Activated CD8-positive, alpha-beta memory T cell treated with anti-CD3 and anti-CD28 coated beads for 1 hour (primary cell): Measurements from ENCODE around the gene SIAH3.
"Not testable (repeated sequence)": the region's sequence is repeated elsewhere in the genome, so short reads cannot be mapped to it uniquely, and the experiment has no call there.

Experiments used
- DNase-seq, 2 donors: peaks; one replicate each; pipeline ENCODE4 v3.0.0-alpha.2; 2020; ENCODE audit warnings: low read depth in 1 of 2; ENCODE audit errors: extremely low read depth in 1 of 2

Gene SIAH3

DNA sequence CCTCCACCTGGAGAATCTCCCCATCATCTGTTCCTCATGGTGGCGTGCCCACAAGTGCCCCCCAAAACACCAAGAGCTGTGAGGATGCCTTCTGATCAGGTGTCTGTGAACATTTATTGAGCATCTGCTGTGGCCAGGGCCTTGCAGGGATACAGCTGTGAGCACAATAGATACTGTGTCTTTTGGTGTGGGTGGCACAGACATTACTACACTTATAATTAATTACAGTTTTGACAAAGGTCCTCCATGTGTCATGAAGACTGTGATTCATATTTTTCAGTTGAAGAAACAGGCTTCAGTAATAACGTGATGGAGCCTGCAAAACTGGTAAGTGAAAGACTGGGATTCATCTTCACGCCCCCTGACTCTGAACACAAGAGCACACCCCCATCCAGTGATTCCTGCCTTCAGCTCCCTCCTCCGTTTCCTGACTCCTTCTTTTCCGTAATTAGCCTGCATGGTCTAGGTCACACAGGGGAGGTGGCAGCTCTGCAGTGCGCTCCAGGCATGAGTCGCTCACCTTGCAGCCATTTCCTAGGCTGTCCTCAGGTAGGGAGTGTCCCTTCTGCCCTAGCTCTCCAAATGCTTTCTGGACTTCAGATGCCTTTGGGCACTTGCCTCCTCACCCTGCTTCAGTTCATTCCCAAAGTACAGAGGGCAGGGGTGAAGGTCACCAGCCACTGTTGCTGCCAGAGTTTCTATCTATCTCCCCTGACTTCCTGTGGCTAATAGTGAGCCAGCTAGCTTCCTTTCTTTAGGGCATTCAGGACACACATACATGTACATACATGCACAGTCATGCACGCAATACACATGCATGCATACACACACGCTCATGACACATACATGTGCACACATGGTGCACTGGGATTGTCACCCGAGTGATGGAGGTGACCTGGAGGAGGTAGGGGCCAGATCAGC lies 66.5 kb downstream of the SIAH3 start:
- DNase-seq, result no peak

DNA sequence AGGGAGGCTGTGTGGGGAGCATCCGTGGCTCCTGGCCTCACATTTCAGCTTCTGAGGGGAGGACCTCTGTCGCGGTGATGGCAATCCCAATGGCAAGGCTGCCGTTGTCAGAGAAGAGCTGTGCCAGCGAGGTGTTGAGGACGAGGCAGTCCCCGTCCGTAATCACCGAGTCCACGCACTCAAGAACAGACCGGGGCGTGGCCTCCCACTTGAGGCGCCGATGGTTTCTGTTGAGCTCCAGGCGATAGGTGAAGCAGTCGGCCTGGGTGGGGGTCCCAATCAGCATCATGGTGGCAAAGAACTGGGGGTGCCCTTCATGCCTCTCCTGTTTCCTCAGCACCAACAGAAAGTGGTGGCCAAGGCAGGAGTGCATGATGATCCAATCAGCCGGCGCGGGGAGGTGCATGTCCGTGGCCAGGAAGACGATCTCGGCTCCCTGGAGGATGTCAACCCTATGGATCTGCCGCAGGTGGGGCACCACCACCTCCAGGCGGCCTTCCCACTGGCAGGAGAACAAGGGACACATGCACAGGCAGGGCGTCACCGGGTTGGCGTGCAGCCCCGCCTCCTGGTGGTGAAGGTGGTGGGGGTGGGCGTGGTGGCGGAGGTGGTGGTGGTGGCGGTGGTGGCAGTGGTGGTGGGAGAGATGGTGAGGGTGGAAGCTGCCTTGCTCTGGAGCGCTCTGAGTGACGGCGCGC lies 68.1 kb downstream of the SIAH3 start:
- DNase-seq, result no peak

DNA sequence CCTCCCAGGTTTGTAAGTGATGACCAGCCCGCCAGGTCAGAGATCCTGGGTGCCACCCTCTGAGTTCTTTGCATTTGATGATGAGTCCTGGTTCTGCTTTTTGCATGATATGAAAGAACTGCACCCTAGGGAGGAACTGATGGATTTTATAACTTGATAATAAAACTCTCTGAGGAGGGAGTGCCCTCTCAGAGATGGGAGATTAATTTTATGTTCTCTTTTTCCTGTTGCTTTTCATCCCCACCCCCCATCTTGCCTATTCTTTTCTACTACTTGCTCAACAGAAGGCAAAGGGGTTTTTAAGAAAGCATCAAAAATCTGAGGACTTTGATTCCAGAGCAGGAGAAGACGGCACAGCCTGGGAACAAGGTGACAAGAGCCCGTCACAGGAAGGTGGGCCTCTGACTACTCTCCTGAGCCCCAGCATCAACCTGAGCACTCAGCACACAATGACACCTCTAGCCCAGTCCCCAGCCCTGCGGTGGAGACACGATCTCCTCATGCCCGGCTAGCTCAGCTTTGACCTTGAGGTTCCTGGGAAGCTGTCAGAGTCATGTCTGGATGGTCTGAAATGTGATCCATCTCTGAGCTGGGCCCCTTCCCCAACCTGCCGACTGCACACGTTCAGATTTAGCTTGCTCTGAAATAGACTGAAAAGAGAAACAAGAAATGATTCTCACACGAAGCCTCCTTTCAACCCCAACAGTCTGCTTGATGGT lies 69.1 kb downstream of the SIAH3 start:
- DNase-seq, result no peak

DNA sequence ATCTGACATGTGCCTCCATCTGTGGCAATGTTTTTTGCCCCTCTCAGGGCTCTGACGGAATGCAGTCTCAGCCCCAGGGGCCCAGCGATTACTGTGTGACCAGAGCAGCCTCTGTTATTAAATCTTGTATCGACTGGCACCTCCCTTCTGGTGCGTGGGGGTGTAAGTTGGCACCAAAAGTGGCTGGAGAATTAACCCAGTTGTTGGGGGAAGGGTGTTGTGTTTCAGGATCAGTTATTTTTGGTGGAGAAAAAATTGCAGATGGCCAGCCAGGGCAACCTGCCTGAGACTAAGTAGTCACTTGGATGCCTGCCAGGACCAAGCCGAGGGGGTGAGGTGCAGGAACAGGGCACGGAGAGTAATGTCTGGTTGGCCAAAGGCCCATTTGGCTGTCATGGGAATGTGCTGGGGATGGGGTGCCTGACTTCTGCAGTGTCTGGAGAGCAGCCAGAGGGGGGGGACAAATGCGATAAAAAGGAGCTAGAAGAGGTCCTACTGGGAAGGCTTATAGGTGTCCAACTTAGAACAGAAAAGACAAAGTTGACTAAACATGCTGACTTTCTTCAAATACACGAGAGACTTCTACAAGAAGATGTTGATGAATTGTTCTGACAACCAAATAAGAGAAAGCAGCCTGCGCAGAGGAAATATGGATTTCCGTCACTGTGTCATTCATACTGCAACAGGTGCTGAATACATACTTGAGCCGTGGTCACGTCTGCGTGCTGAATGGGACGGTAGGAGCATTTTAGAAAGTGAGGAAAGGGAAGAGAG lies 69.8 kb downstream of the SIAH3 start:
- DNase-seq, result no peak

DNA sequence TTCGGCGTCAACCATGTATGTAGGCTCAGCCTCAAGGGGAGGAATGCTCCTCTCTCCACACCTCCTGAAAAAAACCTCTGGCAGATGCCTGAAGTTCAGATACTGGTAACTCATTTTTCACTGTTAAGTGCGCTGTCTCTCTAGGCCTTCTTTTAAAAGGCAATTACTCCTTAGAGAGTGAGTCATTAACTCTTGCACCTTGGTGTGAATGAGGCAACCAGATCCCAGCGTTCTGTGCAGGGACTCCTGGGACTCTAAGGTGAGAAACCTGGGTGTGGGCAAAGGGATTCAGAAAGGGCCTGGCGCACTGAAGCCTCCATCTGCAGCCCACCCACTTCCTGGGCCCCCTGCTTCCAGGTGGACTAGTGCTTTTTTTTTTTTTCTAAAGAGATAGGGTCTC lies 71.7 kb downstream of the SIAH3 start:
- DNase-seq, result no peak

DNA sequence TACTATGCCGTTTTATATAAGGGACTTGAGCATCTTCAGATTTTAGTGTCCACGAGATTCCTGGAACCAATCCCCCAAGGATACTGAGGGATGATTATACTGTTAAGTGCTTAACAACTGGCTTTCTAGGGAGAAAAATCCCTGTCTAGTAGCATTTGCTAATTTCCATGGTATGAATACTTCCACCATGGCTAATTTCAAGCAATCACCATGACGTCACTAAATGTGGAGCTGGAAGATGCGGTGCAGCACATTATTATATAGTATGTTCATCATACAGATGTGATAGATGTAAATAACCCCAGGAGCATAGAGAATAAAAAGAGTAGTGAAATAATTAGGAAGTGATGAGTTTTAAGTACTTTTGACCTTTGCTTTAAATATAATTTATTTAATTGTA lies 72.7 kb downstream of the SIAH3 start:
- DNase-seq, result no peak

DNA sequence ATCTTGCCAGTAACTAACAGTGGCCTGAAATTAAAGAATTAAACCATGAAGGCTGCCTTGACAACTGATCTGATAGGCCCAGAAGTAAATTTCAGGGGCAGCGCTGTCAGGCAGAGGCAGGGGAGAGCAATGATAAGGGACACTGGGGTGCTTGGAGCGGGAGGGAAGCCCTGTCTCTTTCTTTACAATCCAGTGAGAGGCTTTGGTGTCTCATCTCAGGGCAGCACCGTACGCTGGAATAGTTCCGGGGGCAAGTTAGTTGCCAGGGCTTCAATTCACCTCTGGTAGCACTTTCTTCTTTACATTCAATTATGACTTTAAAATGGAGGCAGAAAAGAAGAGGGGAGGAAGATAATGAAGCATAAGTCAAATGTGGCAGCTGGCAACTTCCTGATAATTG lies 74.8 kb downstream of the SIAH3 start:
- no peak for DNase-seq

DNA sequence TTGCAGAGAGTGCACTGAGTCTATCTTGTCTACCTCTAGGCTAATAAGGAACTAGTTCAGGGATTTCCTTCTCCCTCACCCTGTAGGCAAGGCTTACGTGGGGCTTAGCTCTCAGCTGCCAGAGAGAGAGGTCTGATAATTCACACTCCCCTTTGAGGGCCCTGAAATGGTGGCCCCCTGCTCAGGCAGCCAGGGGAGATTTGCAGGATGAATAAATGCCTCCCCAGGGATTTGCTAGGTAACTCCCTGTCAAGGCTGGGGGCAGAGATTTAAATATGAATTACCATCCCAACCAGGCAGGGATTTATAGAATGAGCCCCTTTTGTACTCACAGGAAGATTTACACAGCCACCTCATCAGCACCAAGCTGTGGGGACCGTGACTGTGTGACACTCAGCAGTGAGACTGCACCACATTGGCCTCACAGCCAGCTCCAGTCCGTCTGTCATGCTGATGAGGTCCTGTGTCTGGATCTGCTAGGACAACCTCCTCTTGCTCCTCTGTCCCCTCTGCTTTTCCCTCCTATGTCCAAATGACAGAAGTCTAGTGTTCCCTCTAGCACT lies 76.1 kb downstream of the SIAH3 start:
- no peak for DNase-seq

DNA sequence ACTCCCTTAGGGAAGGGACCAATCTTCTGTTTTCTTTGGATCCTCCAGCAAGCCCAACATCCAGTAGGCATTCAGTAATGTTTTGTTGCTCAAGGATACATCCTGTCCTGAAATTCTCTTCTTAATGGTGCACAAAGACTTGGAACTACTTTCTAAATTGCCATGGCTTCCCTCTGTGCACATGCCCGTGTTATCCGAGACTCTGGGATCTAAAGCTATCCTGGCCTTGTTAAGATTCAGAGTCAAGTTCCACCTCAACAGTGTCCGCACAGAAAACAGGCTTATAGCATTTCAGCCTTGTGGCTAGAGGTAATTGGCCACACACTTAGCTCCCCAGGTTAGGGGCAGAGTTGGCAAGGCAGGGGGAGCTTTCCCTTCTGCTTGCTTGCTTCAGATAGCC lies 77.6 kb downstream of the SIAH3 start:
- DNase-seq, result no peak

DNA sequence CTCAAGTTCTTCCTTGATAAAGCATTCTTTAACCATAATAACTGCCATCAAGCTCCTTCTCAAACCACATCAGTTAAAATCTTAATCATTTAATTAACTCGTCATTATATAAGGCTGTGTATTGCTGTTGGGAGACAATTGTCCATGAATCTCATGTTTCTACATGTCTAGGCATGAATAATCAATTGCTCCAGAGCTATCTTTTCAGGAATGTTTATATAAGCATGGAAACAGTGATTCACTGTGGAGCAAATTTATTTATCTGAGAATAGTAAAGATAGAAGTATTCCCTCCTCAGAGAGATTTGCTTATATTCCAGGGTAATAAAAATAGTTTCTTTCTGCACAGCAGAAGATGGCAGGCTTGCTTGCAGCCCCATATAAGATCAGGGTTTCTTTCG lies 78.3 kb downstream of the SIAH3 start:
- DNase-seq, result no peak

DNA sequence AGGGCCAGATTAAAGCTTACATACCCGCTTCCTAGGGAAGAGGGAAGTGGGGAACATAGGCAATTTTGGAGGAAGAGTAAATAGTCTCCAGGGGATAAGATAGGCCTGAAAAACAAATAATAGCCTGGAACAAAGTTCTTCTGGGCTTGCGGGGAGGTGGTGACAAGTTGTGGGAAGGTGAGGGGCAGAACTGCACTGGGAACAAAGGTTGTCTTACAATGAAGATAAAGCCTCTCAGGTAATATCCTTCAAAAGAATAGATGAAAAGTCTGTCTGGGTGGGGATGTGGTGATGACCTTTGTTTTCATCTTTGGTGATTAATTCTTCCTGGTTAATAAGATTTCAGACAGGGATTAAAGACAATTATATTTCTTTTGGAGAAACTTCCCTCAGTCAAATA lies 80.7 kb downstream of the SIAH3 start:
- no peak for DNase-seq

DNA sequence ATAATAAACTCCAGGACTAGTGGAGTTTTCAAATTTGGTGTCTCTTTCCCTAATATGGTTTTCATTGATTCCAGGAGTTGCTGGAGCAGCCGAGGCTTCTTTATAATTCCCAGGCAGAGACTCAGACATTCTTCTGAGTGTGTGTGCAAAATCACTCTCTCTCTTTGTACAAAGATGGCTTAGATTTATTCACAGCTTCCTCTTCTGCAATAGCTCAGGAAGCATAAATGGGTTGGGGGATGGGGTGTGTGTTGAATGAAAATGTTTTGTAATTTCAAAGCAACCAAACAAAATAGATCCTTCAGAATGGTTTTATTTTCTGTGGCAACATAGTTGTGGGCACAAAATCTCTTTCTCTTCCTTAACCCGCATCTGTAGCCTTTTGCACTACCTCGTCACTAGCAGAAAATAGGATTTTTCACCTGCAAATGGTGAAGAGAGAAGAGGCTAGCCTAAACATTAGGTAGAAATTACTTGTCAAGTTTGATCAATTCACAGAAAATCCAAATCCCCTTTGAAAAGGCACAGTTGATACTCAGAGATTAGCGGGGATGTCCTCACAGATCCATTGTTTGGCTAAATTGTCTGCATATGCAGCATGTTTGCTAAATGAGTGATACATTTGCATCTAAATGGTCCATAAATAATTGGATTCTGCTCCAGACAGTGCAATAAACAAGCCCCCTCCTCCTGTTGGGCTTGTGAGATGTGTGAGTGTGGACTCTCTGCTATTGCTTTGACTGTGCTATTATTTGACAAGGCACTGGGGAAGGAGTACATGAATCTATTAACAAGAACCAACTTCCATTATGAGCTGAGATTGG lies 82.7 kb downstream of the SIAH3 start:
- no peak for DNase-seq

DNA sequence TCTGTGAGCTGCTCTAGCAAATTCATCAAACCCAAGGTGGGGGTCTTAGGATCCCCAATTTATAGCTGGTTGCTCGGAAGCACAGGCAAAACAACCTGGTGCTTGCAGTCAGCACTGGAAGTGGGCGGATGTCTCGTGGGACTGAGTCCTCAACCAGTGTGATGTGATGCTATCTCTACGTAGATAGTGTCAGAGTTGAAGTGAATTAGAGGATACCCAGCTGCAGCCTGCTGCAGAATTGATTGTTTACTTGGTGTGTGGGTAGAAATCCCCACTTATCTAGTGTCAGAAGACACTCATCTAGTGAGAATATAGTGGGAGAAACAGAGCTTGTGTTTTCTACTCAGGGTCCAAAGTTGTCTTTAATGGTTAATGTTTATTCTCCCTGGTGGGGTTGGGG lies 86.1 kb downstream of the SIAH3 start:
- no peak for DNase-seq

DNA sequence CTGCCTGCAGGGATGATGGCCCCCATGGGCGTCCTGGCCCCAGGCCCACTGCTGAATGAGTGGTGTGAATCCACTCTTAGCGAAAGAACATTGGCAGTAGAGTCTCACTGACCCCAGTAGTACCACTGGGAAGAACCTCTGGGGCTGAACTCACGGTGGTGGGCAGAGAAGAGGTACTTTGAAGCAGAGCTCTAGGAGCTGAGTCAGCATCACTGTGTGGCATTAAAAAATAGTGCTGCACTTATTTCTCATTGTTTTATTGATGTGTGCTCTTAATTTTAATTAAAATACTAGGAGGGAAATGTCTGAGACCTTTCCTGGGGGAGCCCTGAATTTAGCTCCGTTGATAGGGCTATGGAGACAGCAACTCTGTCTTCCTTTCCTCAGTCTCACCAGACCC lies 88.1 kb downstream of the SIAH3 start:
- no peak for DNase-seq

DNA sequence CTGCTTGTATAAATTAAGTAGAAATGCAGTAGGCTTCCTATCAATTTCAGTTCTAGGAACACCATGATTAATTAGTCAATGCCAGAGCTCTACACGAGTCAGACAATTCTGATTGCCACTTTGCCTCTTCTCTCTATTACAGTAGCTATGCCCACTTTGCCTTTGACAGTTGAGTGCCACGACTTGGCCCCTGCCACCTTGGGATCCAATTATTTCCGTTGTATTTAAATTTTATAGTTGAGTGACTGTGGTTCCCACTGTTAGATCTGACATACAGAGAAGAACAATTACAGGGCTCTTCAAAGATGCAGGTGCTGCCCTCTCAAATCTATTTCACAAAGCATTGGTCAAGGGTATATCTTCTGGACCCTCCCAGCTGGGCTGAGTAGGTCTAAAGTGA lies 94.0 kb downstream of the SIAH3 start:
- not testable (repeated sequence) for DNase-seq

DNA sequence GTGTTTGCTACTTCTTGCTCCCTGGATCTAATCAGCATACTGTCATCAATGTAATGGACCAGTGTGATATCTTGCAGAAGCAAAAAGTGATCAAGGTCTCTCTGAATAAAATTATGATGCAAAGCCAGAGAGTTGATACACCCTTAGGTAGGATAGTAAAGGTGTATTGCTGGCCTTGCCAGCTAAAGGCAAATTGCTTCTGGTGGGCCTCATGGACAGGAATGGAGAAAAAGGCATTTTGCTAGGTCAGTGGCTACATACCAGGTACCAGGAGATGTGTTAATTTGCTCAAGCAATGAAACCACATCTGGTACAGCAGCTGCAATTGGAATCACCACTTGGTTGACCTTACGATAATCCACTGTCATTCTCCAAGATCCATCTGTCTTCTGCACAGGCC lies 95.1 kb downstream of the SIAH3 start:
- DNase-seq, result not testable (repeated sequence)

DNA sequence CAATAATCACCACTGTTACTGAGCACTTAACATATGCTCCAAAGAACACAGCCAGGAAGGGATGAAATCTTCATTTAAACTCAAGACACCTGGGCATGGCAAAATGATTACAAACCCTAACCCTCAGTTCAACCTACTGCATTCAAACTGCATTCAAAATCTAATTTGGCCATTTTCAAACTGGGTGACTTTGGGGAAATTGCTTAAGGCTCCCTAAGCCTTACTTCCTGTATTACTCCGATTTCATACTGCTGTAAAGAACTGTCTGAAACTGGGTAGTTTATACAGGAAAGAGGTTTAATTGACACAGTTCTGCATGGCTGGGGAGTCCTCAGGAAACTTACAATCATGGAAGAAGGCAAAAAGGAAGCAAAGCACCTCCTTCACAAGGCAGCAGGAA lies 99.0 kb downstream of the SIAH3 start:
- no peak for DNase-seq

DNA sequence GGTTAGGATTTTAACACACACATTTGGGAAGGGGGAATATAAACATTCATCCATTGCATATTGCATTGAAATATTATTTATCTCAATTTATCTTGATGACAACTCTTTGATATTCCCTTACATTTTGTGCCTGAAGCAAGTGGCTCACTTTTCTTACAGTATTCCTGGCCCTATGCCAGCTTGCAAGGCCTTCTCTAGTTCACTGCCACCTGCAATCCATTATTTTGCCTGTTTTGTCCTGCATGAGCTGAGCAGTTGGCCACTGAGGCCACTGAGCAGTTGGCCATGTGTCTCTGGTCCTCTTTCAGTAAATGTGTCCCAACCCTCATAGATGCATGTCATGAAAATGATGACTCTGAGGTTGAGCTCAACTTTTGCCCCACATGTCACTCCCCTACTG lies 99.7 kb downstream of the SIAH3 start:
- no peak for DNase-seq

DNA sequence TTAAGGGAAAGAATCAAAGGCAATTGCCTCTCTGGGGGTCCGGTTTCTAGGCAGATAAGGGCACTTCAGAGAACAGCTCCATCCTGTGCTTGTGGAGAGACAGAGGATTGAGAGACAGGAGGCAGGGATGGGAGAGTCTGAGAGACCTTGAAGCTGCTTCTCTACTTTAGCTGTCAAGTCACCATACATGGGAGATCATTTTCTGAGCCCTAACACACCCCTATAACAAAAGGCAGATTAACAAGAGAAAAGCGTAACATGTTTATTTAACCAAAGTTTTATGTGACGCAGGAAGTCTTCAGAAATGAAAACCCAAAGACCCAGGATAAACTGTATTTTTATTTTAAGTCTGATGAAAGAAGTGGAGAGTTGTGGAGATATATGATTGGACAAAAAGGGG lies 101.0 kb downstream of the SIAH3 start:
- no peak for DNase-seq
